HL-60 (cell line): ENCODE data around the gene KRR1.

Source experiments
- POLR2AphosphoS5 ChIP-seq: IDR thresholded peaks from 2 replicates; pipeline ENCODE4 v1.6.1; 2012; ENCODE audit warnings: low read depth
- TF ChIP-seq, protein P1 (sequence below): IDR thresholded peaks from one replicate; pipeline ENCODE4 v1.5.1; 2011; ENCODE audit warnings: low read length, control low read depth, inconsistent platforms; ENCODE audit not compliant: insufficient read depth
- TF ChIP-seq, protein P2 (sequence below): IDR thresholded peaks from 2 replicates; pipeline ENCODE4 v1.6.1; 2012; ENCODE audit warnings: low read depth; ENCODE audit not compliant: insufficient replicate concordance

DNA sequence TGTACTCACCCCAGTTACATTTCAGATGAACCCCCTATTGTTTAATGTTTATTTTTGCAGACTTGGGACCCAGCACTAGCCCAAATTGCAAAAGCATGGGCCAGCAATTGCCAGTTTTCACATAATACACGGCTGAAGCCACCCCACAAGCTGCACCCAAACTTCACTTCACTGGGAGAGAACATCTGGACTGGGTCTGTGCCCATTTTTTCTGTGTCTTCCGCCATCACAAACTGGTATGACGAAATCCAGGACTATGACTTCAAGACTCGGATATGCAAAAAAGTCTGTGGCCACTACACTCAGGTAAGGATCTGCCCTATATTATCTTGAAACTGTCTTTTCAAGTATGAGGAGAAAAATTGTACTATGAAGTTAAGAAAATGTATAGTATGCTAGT lies 29.6 kb downstream of the KRR1 start:
- TF ChIP-seq, protein P1, sequence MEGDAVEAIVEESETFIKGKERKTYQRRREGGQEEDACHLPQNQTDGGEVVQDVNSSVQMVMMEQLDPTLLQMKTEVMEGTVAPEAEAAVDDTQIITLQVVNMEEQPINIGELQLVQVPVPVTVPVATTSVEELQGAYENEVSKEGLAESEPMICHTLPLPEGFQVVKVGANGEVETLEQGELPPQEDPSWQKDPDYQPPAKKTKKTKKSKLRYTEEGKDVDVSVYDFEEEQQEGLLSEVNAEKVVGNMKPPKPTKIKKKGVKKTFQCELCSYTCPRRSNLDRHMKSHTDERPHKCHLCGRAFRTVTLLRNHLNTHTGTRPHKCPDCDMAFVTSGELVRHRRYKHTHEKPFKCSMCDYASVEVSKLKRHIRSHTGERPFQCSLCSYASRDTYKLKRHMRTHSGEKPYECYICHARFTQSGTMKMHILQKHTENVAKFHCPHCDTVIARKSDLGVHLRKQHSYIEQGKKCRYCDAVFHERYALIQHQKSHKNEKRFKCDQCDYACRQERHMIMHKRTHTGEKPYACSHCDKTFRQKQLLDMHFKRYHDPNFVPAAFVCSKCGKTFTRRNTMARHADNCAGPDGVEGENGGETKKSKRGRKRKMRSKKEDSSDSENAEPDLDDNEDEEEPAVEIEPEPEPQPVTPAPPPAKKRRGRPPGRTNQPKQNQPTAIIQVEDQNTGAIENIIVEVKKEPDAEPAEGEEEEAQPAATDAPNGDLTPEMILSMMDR = no peak
- no peak for TF ChIP-seq POLR2AphosphoS5
- TF ChIP-seq, protein P2, sequence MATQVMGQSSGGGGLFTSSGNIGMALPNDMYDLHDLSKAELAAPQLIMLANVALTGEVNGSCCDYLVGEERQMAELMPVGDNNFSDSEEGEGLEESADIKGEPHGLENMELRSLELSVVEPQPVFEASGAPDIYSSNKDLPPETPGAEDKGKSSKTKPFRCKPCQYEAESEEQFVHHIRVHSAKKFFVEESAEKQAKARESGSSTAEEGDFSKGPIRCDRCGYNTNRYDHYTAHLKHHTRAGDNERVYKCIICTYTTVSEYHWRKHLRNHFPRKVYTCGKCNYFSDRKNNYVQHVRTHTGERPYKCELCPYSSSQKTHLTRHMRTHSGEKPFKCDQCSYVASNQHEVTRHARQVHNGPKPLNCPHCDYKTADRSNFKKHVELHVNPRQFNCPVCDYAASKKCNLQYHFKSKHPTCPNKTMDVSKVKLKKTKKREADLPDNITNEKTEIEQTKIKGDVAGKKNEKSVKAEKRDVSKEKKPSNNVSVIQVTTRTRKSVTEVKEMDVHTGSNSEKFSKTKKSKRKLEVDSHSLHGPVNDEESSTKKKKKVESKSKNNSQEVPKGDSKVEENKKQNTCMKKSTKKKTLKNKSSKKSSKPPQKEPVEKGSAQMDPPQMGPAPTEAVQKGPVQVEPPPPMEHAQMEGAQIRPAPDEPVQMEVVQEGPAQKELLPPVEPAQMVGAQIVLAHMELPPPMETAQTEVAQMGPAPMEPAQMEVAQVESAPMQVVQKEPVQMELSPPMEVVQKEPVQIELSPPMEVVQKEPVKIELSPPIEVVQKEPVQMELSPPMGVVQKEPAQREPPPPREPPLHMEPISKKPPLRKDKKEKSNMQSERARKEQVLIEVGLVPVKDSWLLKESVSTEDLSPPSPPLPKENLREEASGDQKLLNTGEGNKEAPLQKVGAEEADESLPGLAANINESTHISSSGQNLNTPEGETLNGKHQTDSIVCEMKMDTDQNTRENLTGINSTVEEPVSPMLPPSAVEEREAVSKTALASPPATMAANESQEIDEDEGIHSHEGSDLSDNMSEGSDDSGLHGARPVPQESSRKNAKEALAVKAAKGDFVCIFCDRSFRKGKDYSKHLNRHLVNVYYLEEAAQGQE = no peak
